ENCODE results near the gene UQCC2.
A peak's percentile ranks its signal among the peaks of the same experiment; 100 is the strongest.

Gene UQCC2

DNA sequence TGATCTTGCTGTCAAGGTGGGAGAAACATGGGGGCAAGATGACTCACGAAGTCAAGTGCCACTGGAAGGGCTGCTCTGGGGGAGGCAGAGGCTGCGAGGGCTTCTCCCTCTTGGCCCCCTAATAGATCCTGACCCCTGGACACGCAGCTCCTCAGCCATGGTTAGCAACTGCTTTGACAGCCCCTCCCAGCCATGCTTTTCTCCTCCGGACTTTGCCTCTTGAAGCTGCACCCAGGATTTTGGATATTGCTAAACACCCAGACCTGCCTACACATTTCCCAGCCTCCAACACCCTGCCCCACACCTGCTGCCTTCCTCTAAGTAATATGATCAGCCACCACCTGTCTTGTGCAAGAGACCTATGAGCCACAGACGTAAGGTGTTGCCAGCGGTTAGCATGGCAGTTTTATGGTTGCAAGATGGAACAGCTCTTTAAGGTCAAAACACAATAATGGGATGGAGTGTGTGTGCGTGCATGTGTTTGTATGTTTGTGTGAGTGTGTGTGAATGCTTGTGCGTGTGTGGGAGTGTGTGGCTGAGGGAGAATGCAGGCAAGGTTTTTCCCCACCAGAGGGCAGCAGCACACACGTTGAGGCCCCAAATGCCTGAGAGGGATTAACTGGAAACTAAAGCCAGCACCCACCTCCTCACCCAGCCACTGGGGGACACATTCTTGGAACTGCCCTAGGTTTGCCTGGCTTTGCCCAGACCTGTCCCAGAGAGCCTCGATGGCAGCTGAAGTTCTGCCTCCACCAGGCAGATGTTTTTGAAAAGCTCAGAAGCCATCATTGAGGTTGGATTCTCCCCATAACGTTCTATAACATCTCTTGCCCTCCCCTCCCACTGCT, 32.7 kb upstream of the UQCC2 start:
- DNase-seq (ENCODE audit: low read depth in 2 of 2): peak; percentile 55 to 69

GRCh38 chr6:33742837-33743236, 31.3 kb upstream of the UQCC2 start:
- no peak for DNase-seq (ENCODE audit: low read depth in 2 of 2)

- DNase-seq (ENCODE audit: low read depth in 2 of 2): no peak
These were observed 30.6 kb upstream of the UQCC2 start for GRCh38 chr6:33742092-33742491.

- no peak for DNase-seq (ENCODE audit: low read depth in 2 of 2)
These were observed 29.3 kb upstream of the UQCC2 start for GRCh38 chr6:33740794-33741193.

- no peak for DNase-seq (ENCODE audit: low read depth in 2 of 2)
These were observed 28.7 kb upstream of the UQCC2 start for GRCh38 chr6:33740204-33740608.

GRCh38 chr6:33739571-33739970, 28.1 kb upstream of the UQCC2 start:
- no peak for DNase-seq (ENCODE audit: low read depth in 2 of 2)

DNA sequence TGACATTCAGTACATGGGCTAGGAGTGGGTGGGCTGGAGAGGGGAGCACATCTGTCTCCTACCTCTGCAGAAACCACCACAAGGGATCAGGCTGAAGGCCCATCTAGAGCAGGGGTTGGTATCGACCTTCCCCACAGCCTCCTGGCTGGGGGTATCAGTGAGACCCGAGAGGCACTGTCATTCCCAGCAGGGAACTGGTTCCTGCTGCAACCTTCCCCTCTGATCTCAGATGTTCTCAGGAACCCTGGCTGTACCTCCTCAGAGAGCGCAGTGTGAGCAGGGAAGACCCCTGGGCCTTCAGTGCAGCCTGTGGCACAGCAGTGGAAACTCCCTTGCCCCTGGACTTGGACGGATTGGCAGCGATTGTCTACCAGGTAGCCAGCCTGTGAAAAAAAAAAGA, 27.4 kb upstream of the UQCC2 start:
- DNase-seq (ENCODE audit: low read depth in 2 of 2): no peak

GRCh38 chr6:33738153-33738552, 26.7 kb upstream of the UQCC2 start:
- DNase-seq (ENCODE audit: low read depth in 2 of 2): no peak

GRCh38 chr6:33737267-33738026, 25.9 kb upstream of the UQCC2 start:
- no peak for DNase-seq (ENCODE audit: low read depth in 2 of 2)

- DNase-seq (ENCODE audit: low read depth in 2 of 2): no peak
These were observed 23.7 kb upstream of the UQCC2 start for GRCh38 chr6:33735216-33735615.

- DNase-seq (ENCODE audit: low read depth in 2 of 2): no peak
These were observed 22.2 kb upstream of the UQCC2 start for GRCh38 chr6:33733709-33734007.

- DNase-seq (ENCODE audit: low read depth in 2 of 2): no peak
These were observed 21.6 kb upstream of the UQCC2 start for GRCh38 chr6:33732817-33733708.

DNA sequence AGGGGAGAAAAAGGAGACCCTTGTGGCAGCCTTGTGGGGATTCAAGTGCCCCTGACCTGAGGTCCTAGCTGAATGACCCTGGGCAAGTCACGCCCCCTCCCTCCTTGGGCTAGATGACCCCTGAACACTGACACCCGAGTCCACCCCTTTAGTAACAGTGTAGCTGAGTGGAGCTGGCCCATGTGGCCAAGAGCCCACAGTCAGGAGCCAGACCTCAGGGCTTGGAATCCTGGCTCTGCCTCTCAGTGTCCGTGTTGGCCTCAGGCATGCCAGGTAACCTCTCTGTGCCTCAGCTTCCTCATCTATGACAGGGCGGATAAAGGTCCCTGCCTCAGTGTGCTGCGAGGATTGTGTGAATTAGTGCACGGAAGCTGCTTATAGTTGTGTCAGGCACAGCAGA, 20.9 kb upstream of the UQCC2 start:
- DNase-seq (ENCODE audit: low read depth in 2 of 2): no peak

DNA sequence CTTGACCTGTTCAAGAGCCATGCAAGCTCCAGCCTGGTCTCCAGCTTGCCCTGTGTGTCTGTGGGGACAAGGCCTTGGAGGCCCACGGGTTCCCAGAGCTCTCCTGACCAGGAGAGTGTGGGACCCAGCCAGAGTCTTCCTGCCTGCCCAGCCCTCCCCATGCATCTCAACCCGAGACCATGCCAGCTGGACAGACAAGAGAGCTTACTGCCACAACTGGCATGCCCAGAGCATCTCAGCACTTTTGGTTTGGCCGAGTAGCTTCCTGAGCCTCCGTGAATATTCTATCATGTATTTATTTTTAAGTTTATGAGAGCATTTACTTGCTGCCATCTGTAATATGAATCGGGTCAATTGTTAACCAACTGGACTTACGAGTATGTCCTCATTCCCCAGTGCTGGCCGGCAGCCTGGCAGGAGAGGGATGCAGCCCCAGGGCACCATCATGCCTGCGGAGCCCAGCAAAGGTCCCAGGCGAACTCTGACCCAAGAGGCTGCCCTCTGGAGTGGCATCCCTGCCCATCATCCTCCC, 20.3 kb upstream of the UQCC2 start:
- no peak for DNase-seq (ENCODE audit: low read depth in 2 of 2)

DNA sequence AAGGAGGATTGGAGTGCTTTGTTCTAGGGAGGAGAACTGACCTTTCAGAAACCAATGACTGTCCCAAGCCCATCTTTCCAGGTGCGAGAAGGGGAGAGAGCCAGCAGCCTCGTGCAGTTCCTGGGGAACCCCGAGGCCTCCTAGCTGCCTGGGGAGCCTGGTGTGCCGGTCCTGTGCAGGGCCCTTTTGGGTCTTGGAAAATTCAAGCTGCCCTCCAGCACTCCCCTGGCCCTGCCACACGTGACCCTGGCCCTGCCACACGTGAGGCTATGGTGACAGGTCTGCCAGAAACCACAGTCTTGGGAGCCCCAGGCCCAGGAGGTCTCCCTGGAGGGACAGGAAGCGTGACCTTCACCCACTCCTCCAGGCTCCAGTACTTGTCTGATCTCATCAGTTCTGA, 19.5 kb upstream of the UQCC2 start:
- DNase-seq (ENCODE audit: low read depth in 2 of 2): no peak

GRCh38 chr6:33730611-33731010, 19.1 kb upstream of the UQCC2 start:
- DNase-seq (ENCODE audit: low read depth in 2 of 2): no peak

GRCh38 chr6:33729059-33729458, 17.6 kb upstream of the UQCC2 start:
- DNase-seq (ENCODE audit: low read depth in 2 of 2): no peak

- no peak for DNase-seq (ENCODE audit: low read depth in 2 of 2)
These were observed 16.9 kb upstream of the UQCC2 start for GRCh38 chr6:33728438-33728837.

- DNase-seq (ENCODE audit: low read depth in 2 of 2): no peak
These were observed 16.4 kb upstream of the UQCC2 start for GRCh38 chr6:33727932-33728331.

- DNase-seq (ENCODE audit: low read depth in 2 of 2): no peak
These were observed 15.6 kb upstream of the UQCC2 start for GRCh38 chr6:33727126-33727525.

DNA sequence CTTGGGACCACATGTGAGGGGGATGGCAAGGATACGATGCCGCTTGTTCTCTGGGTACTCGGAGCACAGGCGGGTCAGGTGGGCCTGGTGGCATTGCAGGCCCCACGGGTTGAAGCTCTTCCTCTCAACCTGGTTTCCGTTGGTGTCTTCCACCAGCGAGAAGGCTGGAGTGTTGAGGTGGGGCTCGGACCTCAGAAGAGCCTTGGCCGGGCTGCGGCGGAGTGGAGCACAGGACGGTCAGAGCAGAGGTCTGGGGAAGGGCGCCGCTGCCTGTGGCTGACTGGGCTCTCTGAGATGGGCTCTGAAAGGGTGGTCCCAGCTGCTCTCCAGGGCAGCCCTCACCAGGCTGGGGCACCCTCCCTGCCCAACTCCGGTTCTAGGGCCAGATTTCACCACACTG, 15.2 kb upstream of the UQCC2 start:
- DNase-seq (ENCODE audit: low read depth in 2 of 2): no peak
